ENCODE results near the gene MAMDC2.
"Not testable (repeated sequence)": the region's sequence is repeated elsewhere in the genome, so short reads cannot be mapped to it uniquely, and the experiment has no call there.

Gene MAMDC2

GRCh38 chr9:70036641-70037040 lies 7.0 kb upstream of the MAMDC2 start:
- DNase-seq (ENCODE audit: low read depth) = no peak

GRCh38 chr9:70038171-70038621 lies 5.5 kb upstream of the MAMDC2 start:
- DNase-seq (ENCODE audit: low read depth) = not testable (repeated sequence)

- no peak for DNase-seq (ENCODE audit: low read depth)
These were observed 3.2 kb upstream of the MAMDC2 start for GRCh38 chr9:70040376-70040903.

GRCh38 chr9:70042461-70043215 lies 1.0 kb upstream of the MAMDC2 start:
- no peak for DNase-seq (ENCODE audit: low read depth)

GRCh38 chr9:70043285-70043684 lies 363 bp upstream of the MAMDC2 start:
- DNase-seq (ENCODE audit: low read depth) = no peak

GRCh38 chr9:70044490-70045307 lies 1.1 kb downstream of the MAMDC2 start:
- DNase-seq (ENCODE audit: low read depth) = no peak

GRCh38 chr9:70045452-70045851 lies 1.8 kb downstream of the MAMDC2 start:
- DNase-seq (ENCODE audit: low read depth) = no peak

GRCh38 chr9:70046274-70047070 lies 2.8 kb downstream of the MAMDC2 start:
- DNase-seq (ENCODE audit: low read depth) = no peak

- DNase-seq (ENCODE audit: low read depth) = no peak
These were observed 5.6 kb downstream of the MAMDC2 start for GRCh38 chr9:70049236-70049635.

GRCh38 chr9:70049672-70050271 lies 6.1 kb downstream of the MAMDC2 start:
- no peak for DNase-seq (ENCODE audit: low read depth)

- DNase-seq (ENCODE audit: low read depth) = no peak
These were observed 9.1 kb downstream of the MAMDC2 start for GRCh38 chr9:70052768-70053167.

- no peak for DNase-seq (ENCODE audit: low read depth)
These were observed 10.2 kb downstream of the MAMDC2 start for GRCh38 chr9:70053864-70054263.

GRCh38 chr9:70054521-70054920 lies 10.9 kb downstream of the MAMDC2 start:
- no peak for DNase-seq (ENCODE audit: low read depth)

- DNase-seq (ENCODE audit: low read depth) = no peak
These were observed 12.0 kb downstream of the MAMDC2 start for GRCh38 chr9:70055406-70056210.

GRCh38 chr9:70056211-70056944 lies 12.7 kb downstream of the MAMDC2 start:
- DNase-seq (ENCODE audit: low read depth) = no peak

GRCh38 chr9:70058569-70059116 lies 15.0 kb downstream of the MAMDC2 start:
- DNase-seq (ENCODE audit: low read depth) = no peak

- DNase-seq (ENCODE audit: low read depth) = no peak
These were observed 16.7 kb downstream of the MAMDC2 start for GRCh38 chr9:70060148-70060882.

GRCh38 chr9:70060883-70061507 lies 17.3 kb downstream of the MAMDC2 start:
- no peak for DNase-seq (ENCODE audit: low read depth)

- DNase-seq (ENCODE audit: low read depth) = no peak
These were observed 18.1 kb downstream of the MAMDC2 start for GRCh38 chr9:70061776-70062175.

Data from stimulated activated CD8-positive, alpha-beta memory T cell treated with anti-CD3 and anti-CD28 coated beads, Interleukin-12 subunit alpha, Interleukin-12 subunit beta, amount 100 ng/mL, for 4 hours (primary cell).